Esophagus muscularis mucosa (tissue), 3 donors: Measurements from ENCODE around the gene ULK1.
"Not testable (repeated sequence)": the region's sequence is repeated elsewhere in the genome, so short reads cannot be mapped to it uniquely, and the experiment has no call there.

ENCODE experiments used
- POLR2A ChIP-seq: fragments of 450-650 bp; IDR thresholded peaks from one replicate; pipeline ENCODE4 v1.6.1; 2017; ENCODE audit warnings: antibody characterized with exemption, moderate library complexity, mild to moderate bottlenecking, low read depth
- POLR2AphosphoS5 ChIP-seq, 2 donors: sonication (generic); formaldehyde crosslinking; IDR thresholded peaks; one replicate each; pipeline ENCODE4 v1.6.1; 2017; ENCODE audit warnings: antibody characterized with exemption in 2 of 2
- TF ChIP-seq, protein P1 (sequence below), 3 experiments: fragments of 200-600 bp in 2 of 3; fragments of 450-650 bp in 1 of 3; sonication (generic) in 2 of 3; IDR thresholded peaks; one replicate each; pipeline ENCODE4 v1.5.1; 2017 to 2019; ENCODE audit warnings: antibody characterized with exemption in 3 of 3, mild to moderate bottlenecking in 2 of 3, moderate library complexity in 1 of 3

DNA sequence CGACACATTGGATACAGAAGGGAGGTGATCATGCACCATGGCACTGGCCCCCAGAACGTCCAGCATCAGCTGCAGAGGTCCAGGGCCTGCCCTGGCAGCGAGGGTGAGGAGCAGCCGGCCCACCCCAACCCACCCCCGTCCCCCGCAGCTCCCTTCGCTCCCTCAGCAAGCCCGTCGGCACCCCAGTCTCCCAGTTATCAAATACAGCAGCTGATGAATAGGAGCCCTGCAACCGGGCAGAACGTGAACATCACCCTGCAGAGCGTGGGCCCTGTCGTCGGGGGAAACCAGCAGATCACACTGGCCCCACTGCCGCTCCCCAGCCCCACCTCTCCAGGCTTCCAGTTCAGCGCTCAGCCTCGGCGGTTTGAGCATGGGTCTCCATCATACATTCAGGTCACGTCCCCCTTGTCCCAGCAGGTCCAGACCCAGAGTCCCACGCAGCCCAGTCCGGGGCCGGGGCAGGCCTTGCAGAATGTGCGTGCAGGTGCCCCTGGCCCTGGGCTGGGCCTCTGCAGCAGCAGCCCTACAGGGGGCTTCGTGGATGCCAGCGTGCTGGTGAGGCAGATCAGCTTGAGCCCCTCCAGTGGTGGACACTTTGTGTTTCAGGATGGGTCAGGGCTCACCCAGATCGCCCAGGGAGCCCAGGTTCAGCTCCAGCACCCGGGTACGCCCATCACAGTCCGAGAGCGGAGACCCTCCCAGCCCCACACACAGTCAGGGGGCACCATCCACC, 66.3 kb downstream of the ULK1 start:
- TF ChIP-seq POLR2A; POLR2AphosphoS5 (IDR thresholded peaks at IDR 0.05): not testable (repeated sequence)
- TF ChIP-seq, protein P1, sequence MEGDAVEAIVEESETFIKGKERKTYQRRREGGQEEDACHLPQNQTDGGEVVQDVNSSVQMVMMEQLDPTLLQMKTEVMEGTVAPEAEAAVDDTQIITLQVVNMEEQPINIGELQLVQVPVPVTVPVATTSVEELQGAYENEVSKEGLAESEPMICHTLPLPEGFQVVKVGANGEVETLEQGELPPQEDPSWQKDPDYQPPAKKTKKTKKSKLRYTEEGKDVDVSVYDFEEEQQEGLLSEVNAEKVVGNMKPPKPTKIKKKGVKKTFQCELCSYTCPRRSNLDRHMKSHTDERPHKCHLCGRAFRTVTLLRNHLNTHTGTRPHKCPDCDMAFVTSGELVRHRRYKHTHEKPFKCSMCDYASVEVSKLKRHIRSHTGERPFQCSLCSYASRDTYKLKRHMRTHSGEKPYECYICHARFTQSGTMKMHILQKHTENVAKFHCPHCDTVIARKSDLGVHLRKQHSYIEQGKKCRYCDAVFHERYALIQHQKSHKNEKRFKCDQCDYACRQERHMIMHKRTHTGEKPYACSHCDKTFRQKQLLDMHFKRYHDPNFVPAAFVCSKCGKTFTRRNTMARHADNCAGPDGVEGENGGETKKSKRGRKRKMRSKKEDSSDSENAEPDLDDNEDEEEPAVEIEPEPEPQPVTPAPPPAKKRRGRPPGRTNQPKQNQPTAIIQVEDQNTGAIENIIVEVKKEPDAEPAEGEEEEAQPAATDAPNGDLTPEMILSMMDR (IDR thresholded peaks at IDR 0.05) = not testable (repeated sequence)
